A549 treated with Mapracorat at 1 μM for 4 hours (cell line): ENCODE results near the gene TSPAN5. TPM values are rescaled to one million over a fixed set of nuclear protein-coding genes. Genes with fewer than 3 reads are reported as not detected.

Source experiments
- total RNA-seq: library from RNA; stranded (reverse); fragments of 200-300 nt; extraction: Qiagen RNA extraction; gene quantifications from 5 replicates; pipeline ENCODE4 v1.2.3, GENCODE V29; 2022

TSPAN5 gene
- total RNA-seq = 11.6 to 15.5 TPM (median 13.8 TPM) in 5 replicates

DNA sequence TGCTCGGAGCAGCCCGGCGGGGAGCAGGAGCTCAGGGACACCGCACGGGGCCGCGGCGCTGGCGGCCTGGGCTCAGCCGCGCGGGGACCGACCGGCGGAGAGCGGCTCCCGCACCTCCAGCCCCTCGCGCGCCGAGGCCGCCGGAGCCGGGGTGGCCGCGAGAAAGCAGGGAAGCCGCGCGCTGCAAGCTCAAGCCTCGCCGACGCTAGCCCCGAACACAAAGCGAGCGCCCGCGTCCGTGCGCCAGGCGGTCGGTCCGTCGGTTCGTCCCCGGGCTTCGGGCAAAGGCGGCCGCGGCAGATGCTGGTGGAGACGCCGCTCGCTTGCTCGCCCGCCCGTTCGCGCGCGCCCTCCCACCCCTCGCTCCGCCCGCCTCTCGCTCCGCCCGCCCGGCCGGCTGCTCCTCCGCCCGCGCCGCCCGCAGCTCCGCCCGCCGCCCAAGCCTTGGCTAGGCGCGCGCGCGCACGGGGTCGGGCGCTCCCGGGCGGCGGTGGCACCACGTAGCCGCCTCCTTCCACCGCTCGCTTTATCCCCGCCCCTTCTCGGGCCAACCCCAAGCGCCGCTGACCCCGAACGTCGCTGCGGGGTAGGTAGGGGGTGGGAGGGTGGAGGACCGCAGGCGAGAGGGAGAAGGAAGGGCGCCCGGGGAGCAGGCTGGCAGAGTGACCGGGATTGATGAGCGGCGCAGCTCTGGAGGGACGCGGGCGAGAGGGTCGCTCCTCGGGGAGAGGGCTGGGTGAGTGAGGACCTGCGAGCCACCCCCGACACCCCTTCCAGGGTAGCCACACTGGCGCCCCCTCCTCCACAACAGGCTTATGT is at the start of gene TSPAN5:
Gene TSPAN5 (minus strand): TSS at position 325 of the 819 bp plus-strand sequence.

